Keratinocyte (primary cell): ENCODE measurements around the gene GMCL1.

Experiments used
- CTCF ChIP-seq, 3 experiments: IDR thresholded peaks in 1 of 3; conservative IDR thresholded peaks in 1 of 3; optimal IDR thresholded peaks in 1 of 3; 2 replicates in 2 of 3; 3 replicates in 1 of 3; pipeline versions ENCODE3 to v1.5.1; 2011; ENCODE audit warnings: low read length in 3 of 3, mild to moderate bottlenecking in 3 of 3, moderate library complexity in 2 of 3, control low read depth in 1 of 3, inconsistent platforms in 1 of 3; ENCODE audit not compliant: insufficient read depth in 2 of 3; ENCODE audit errors: extremely low read depth in 1 of 3
- EZH2 ChIP-seq: IDR thresholded peaks from one replicate; pipeline ENCODE4 v1.6.1; 2012; ENCODE audit warnings: inconsistent platforms, mild to moderate bottlenecking, low read length, moderate library complexity

GRCh38 chr2:69796174-69796573, 33.3 kb upstream of the GMCL1 start:
- TF ChIP-seq CTCF (optimal IDR thresholded peaks at IDR 0.05 in 1 of 3, IDR thresholded peaks at IDR 0.05 in 1 of 3, conservative IDR thresholded peaks at IDR 0.05 in 1 of 3; ENCODE audit: extremely low read depth in 1 of 3, insufficient read depth in 2 of 3, low read length in 3 of 3) (no peak), EZH2 (no peak)
